ENCODE results near the gene UCN.

Gene UCN

DNA sequence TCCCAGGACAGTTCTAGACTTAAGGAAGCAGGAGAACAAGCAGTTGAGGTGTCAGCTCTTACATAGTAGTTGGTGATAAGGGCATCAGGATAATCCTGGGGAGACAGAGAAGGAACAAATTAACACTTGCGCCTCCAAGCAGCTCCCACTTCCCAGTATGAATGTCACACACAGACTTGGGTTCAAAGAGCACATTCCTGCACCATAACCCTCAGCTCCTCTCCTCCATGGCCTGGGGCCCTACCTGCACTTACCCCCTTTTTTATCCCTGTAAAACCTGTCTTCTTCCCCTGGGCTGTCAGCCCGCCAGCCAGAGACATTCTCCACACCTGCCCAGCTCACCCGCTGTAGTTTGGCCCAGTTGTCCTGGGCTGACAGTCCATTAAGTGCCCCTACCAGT is 3.9 kb upstream of the UCN start:
- Histone ChIP-seq H3K4me2 (ENCODE audit: insufficient read depth, low read length) (no peak overlapping the region), H3K27me3 (ENCODE audit: insufficient read depth, low read length, poor library complexity) (no peaks in the 10 kb centered on the region), H3K4me3 (ENCODE audit: low read depth in 1 of 2, low read length in 2 of 2) (no peak overlapping the region), H3K27ac (ENCODE audit: low read length) (no peak overlapping the region), H4K20me1 (ENCODE audit: insufficient read depth, low read length) (peaks cover 7% of the 10 kb centered on the region), H3K36me3 (ENCODE audit: insufficient read depth, low read length) (peaks cover 32% of the 10 kb centered on the region), H2AFZ (ENCODE audit: low read depth, low read length) (no peak overlapping the region), H3K9me3 (ENCODE audit: insufficient read depth, low read length, severe bottlenecking) (no peaks in the 10 kb centered on the region), H3K9ac (ENCODE audit: low read depth, low read length) (no peak overlapping the region), H3K4me1 (ENCODE audit: insufficient read depth, low read length) (no peaks in the 10 kb centered on the region), H3K79me2 (ENCODE audit: insufficient read depth, low read length) (no peaks in the 10 kb centered on the region)
- DNase-seq (no peak), ATAC-seq (ENCODE audit: insufficient read depth, low read depth) (no peak)
- TF ChIP-seq CTCF (IDR thresholded peaks at IDR 0.05; ENCODE audit: borderline replicate concordance, extremely low read depth, low read length, poor library complexity, severe bottlenecking) (no peak), EZH2 (IDR thresholded peaks at IDR 0.05; ENCODE audit: borderline replicate concordance, low read depth, low read length, severe bottlenecking) (no peak)

GRCh38 chr2:27309651-27310050 is 1.4 kb upstream of the UCN start:
- DNase-seq, result no peak
- H3K79me2 ChIP-seq (ENCODE audit: insufficient read depth, low read length), result no peaks in the 10 kb centered on the region
- no peaks in the 10 kb centered on the region for H3K9me3 ChIP-seq (ENCODE audit: insufficient read depth, low read length, severe bottlenecking)
- H3K27ac ChIP-seq (ENCODE audit: low read length), result no peak overlapping the region
- H3K4me2 ChIP-seq (ENCODE audit: insufficient read depth, low read length), result no peak overlapping the region
- H3K36me3 ChIP-seq (ENCODE audit: insufficient read depth, low read length), result peaks cover 25% of the 10 kb centered on the region
- no peak overlapping the region for H3K9ac ChIP-seq (ENCODE audit: low read depth, low read length)
- H3K27me3 ChIP-seq (ENCODE audit: insufficient read depth, low read length, poor library complexity), result no peaks in the 10 kb centered on the region
- H3K4me3 ChIP-seq (ENCODE audit: low read depth in 1 of 2, low read length in 2 of 2), result no peak overlapping the region
- TF ChIP-seq CTCF (IDR thresholded peaks at IDR 0.05; ENCODE audit: borderline replicate concordance, extremely low read depth, low read length, poor library complexity, severe bottlenecking) (no peak), EZH2 (IDR thresholded peaks at IDR 0.05; ENCODE audit: borderline replicate concordance, low read depth, low read length, severe bottlenecking) (no peak)
- no peaks in the 10 kb centered on the region for H3K4me1 ChIP-seq (ENCODE audit: insufficient read depth, low read length)
- no peak for ATAC-seq (ENCODE audit: insufficient read depth, low read depth)
- H4K20me1 ChIP-seq (ENCODE audit: insufficient read depth, low read length), result peaks cover 7% of the 10 kb centered on the region
- H2AFZ ChIP-seq (ENCODE audit: low read depth, low read length), result no peak overlapping the region

DNA sequence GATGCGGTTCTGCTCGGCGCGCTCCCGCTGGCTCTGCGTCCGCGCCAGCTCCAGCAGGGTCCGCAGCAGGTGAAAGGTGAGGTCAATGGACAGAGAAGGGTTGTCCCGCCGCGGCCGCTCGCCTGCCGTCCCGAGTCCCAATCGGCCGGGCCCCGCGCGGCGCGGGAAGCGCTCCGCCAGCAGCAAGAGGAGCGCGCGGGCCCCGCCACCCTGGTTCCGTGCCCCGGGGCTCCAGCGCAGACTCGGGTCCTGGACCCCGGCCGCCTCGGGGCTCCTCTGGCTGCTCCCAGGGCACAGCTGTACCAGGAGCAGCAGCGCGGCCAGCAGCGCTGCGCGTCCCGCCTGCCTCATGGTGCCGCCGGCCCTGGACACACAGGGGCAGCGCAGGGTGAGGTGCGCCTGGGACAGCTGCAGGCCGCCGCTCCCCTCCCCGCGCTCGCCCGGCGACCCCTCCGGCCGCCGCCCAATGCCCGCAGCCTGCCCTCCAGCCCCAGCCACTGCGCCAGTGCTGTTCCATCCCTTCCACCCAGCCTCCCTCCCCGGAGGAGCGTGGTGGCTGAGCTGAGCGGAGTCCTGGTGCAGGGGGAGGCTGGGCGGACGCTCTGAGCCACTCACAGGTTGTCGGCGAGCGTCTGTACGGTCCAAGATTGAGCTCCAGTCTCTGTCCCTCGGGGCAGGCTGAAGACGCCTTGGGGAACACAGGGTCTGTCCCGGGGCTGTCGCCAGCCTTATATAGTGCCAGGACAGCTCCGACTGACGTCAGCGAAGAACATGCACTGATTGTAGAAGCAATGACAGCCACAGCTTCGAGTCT is 493 bp downstream of the UCN start:
- Histone ChIP-seq H3K79me2 (ENCODE audit: insufficient read depth, low read length) (no peaks in the 10 kb centered on the region), H3K9me3 (ENCODE audit: insufficient read depth, low read length, severe bottlenecking) (no peaks in the 10 kb centered on the region), H3K4me3 (ENCODE audit: low read depth in 1 of 2, low read length in 2 of 2) (no peak overlapping the region), H3K27me3 (ENCODE audit: insufficient read depth, low read length, poor library complexity) (no peaks in the 10 kb centered on the region), H3K27ac (ENCODE audit: low read length) (no peak overlapping the region), H3K4me1 (ENCODE audit: insufficient read depth, low read length) (peaks cover 5% of the 10 kb centered on the region), H3K9ac (ENCODE audit: low read depth, low read length) (no peak overlapping the region), H3K4me2 (ENCODE audit: insufficient read depth, low read length) (no peak overlapping the region), H3K36me3 (ENCODE audit: insufficient read depth, low read length) (peaks cover 25% of the 10 kb centered on the region), H2AFZ (ENCODE audit: low read depth, low read length) (no peak overlapping the region), H4K20me1 (ENCODE audit: insufficient read depth, low read length) (peaks cover 7% of the 10 kb centered on the region)
- ATAC-seq (ENCODE audit: insufficient read depth, low read depth), result no peak
- no peak for TF ChIP-seq EZH2 (IDR thresholded peaks at IDR 0.05; ENCODE audit: borderline replicate concordance, low read depth, low read length, severe bottlenecking)
- TF ChIP-seq CTCF (IDR thresholded peaks at IDR 0.05; ENCODE audit: borderline replicate concordance, extremely low read depth, low read length, poor library complexity, severe bottlenecking), result no peak
- no peak for DNase-seq
